ENCODE results near the gene DNAI7.

DNAI7 gene

GRCh38 chr12:25162866-25163265 lies 32.1 kb downstream of the DNAI7 start:
- no peak for DNase-seq

- DNase-seq: no peak
Measured at GRCh38 chr12:25156061-25156460, 38.9 kb downstream of the DNAI7 start.

- peak; percentile 64 for DNase-seq
Measured at GRCh38 chr12:25155022-25155576, 39.9 kb downstream of the DNAI7 start.

- no peak for DNase-seq
Measured at GRCh38 chr12:25152055-25152454, 42.9 kb downstream of the DNAI7 start.

- DNase-seq: peak; percentile 98
Measured at GRCh38 chr12:25151476-25151875, 43.5 kb downstream of the DNAI7 start.

GRCh38 chr12:25146686-25147085 lies 48.3 kb downstream of the DNAI7 start:
- DNase-seq: no peak

- DNase-seq: no peak
Measured at GRCh38 chr12:25135531-25136154, 59.3 kb downstream of the DNAI7 start.

- no peak for DNase-seq
Measured at GRCh38 chr12:25131270-25131669, 63.7 kb downstream of the DNAI7 start.

GRCh38 chr12:25130741-25131188 lies 64.2 kb downstream of the DNAI7 start:
- peak; percentile 75 for DNase-seq

- DNase-seq: no peak
Measured at GRCh38 chr12:25126746-25127145, 68.2 kb downstream of the DNAI7 start.

GRCh38 chr12:25126101-25126500 lies 68.9 kb downstream of the DNAI7 start:
- DNase-seq: no peak

- DNase-seq: no peak
Measured at GRCh38 chr12:25124493-25124892, 70.5 kb downstream of the DNAI7 start.

GRCh38 chr12:25123126-25123525 lies 71.8 kb downstream of the DNAI7 start:
- no peak for DNase-seq

GRCh38 chr12:25121916-25122315 lies 73.0 kb downstream of the DNAI7 start:
- peak; percentile 36 for DNase-seq

- no peak for DNase-seq
Measured at GRCh38 chr12:25121110-25121509, 73.8 kb downstream of the DNAI7 start.

- DNase-seq: no peak
Measured at GRCh38 chr12:25119020-25119419, 75.9 kb downstream of the DNAI7 start.

GRCh38 chr12:25115677-25116076 lies 79.3 kb downstream of the DNAI7 start:
- no peak for DNase-seq

- no peak for DNase-seq
Measured at GRCh38 chr12:25113651-25114050, 81.3 kb downstream of the DNAI7 start.

- no peak for DNase-seq
Measured at GRCh38 chr12:25110260-25110659, 84.7 kb downstream of the DNAI7 start.

GRCh38 chr12:25107920-25108319 lies 87.0 kb downstream of the DNAI7 start:
- DNase-seq: no peak

GRCh38 chr12:25106818-25107217 lies 88.1 kb downstream of the DNAI7 start:
- DNase-seq: no peak

- DNase-seq: no peak
Measured at GRCh38 chr12:25102402-25102801, 92.6 kb downstream of the DNAI7 start.

- DNase-seq: no peak
Measured at GRCh38 chr12:25101092-25101445, 93.9 kb downstream of the DNAI7 start.

GRCh38 chr12:25100194-25101091 lies 94.5 kb downstream of the DNAI7 start:
- no peak for DNase-seq
